A673 (cell line): Measurements from ENCODE around the gene CELSR3. TPM values are rescaled to one million over a fixed set of nuclear protein-coding genes. Genes with fewer than 3 reads are reported as not detected.

Experiments
- BruUV-seq: library from RNA; stranded (reverse); fragments of 400-500 nt; replicated peaks from 2 replicates; lab custom pipeline; 2021; lab: Mats Ljungman, UMichigan
- CTCF ChIA-PET: fragments of 300-600 bp; sonication (Branson Sonifier 250); formaldehyde crosslinking; loops from one replicate; lab custom pipeline; 2022; ENCODE audit warnings: antibody characterized with exemption; lab: Charles Lee
- POLR2A ChIA-PET: fragments of 300-600 bp; sonication (Branson Sonifier 250); formaldehyde crosslinking; loops from one replicate; lab custom pipeline; 2022; ENCODE audit warnings: antibody characterized with exemption; ENCODE audit not compliant: low non-redundant PET; lab: Charles Lee
- DNase-seq: peaks from one replicate; pipeline ENCODE4 v3.0.0-alpha.2; 2015; ENCODE audit warnings: low spot score
- H3K27ac ChIP-seq: fragments of 200-600 bp; sonication (generic); 2 replicates; pipeline ENCODE4 v1.5.1; 2016; ENCODE audit warnings: mixed run types, low read depth, mild to moderate bottlenecking, mixed read lengths, antibody characterized with exemption, low read length; ENCODE audit not compliant: poor library complexity, severe bottlenecking
- H3K27me3 ChIP-seq: fragments of 200-600 bp; sonication (generic); replicated peaks from 2 replicates; pipeline ENCODE4 v1.6.1; 2017; ENCODE audit warnings: mixed run types, low read depth, mild to moderate bottlenecking, mixed read lengths, antibody characterized with exemption, low read length; ENCODE audit not compliant: insufficient read depth, poor library complexity
- H3K36me3 ChIP-seq: fragments of 200-600 bp; sonication (generic); 2 replicates; pipeline ENCODE4 v1.6.1; 2016; ENCODE audit warnings: mixed run types, mild to moderate bottlenecking, mixed read lengths, antibody characterized with exemption, low read length; ENCODE audit not compliant: insufficient read depth, poor library complexity, severe bottlenecking
- H3K4me1 ChIP-seq: fragments of 200-600 bp; sonication (generic); 2 replicates; pipeline ENCODE4 v1.6.1; 2017; ENCODE audit warnings: mixed run types, mild to moderate bottlenecking, mixed read lengths, antibody characterized with exemption, low read length; ENCODE audit not compliant: insufficient read depth, poor library complexity, severe bottlenecking
- H3K4me3 ChIP-seq: fragments of 200-600 bp; sonication (generic); 2 replicates; pipeline ENCODE4 v1.5.1; 2016; ENCODE audit warnings: low read depth, mixed run types, mild to moderate bottlenecking, mixed read lengths, low read length; ENCODE audit not compliant: poor library complexity, severe bottlenecking
- H3K9me3 ChIP-seq: fragments of 200-600 bp; sonication (generic); 2 replicates; pipeline ENCODE4 v1.6.1; 2016; ENCODE audit warnings: mixed run types, low read depth, mild to moderate bottlenecking, mixed read lengths, antibody characterized with exemption, low read length; ENCODE audit not compliant: poor library complexity, severe bottlenecking
- CTCF ChIP-seq: fragments of 300-800, 200-600 bp; sonication (generic); conservative IDR thresholded peaks from 2 replicates; pipeline ENCODE4 v1.5.1; 2017; ENCODE audit warnings: low read depth, mild to moderate bottlenecking, antibody characterized with exemption, low read length, moderate library complexity, mixed read lengths
- EZH2 ChIP-seq: fragments of 200-600 bp; sonication (generic); IDR thresholded peaks from 2 replicates; pipeline ENCODE4 v1.6.1; 2017; ENCODE audit warnings: borderline replicate concordance, low read depth, mild to moderate bottlenecking, mixed read lengths, antibody characterized with exemption, low read length; ENCODE audit not compliant: poor library complexity, severe bottlenecking
- intact Hi-C: fragments of 100-400 bp; cut with micrococcal nuclease; formaldehyde crosslinking; loops from one replicate; pipeline ENCODE4 v1.10.0; 2022; ENCODE audit not compliant: unreplicated experiment
- total RNA-seq: library from RNA; stranded (reverse); gene quantifications from 2 replicates; pipeline ENCODE4 v1.2.3, GENCODE V29; 2021

Gene CELSR3
- total RNA-seq, 1 experiment from 2014 or later, result 1.2 TPM

GRCh38 chr3:48689384-48689783 lies 26.7 kb upstream of the CELSR3 start:
- CTCF ChIA-PET, result no interaction called here
- intact Hi-C loops, result no loop called here
- Histone ChIP-seq H3K27me3 (no peaks in the 10 kb centered on the region), H3K36me3 (peaks cover 42% of the 10 kb centered on the region), H3K9me3 (no peaks in the 10 kb centered on the region), H3K27ac (no peak overlapping the region), H3K4me3 (no peak overlapping the region), H3K4me1 (peaks cover 8% of the 10 kb centered on the region)
- POLR2A ChIA-PET, result no interaction called here
- no TSS peak for BruUV-seq
- TF ChIP-seq CTCF, result no peak
- TF ChIP-seq EZH2, result no peak
- DNase-seq, result no peak

GRCh38 chr3:48688737-48689075 lies 26.0 kb upstream of the CELSR3 start:
- TF ChIP-seq EZH2 (no peak), CTCF (no peak)
- intact Hi-C loops, result no loop called here
- Histone ChIP-seq H3K4me1 (peaks cover 9% of the 10 kb centered on the region), H3K4me3 (no peak overlapping the region), H3K27ac (no peak overlapping the region), H3K27me3 (no peaks in the 10 kb centered on the region), H3K36me3 (peaks cover 35% of the 10 kb centered on the region), H3K9me3 (no peaks in the 10 kb centered on the region)
- POLR2A ChIA-PET, result no interaction called here
- CTCF ChIA-PET, result no interaction called here
- no peak for DNase-seq
- BruUV-seq, result no TSS peak

- H3K4me3 ChIP-seq, result no peak overlapping the region
- no peak for TF ChIP-seq EZH2
- ChIA-PET CTCF (no interaction called here), POLR2A (no interaction called here)
- DNase-seq, result no peak
- H3K27me3 ChIP-seq, result no peaks in the 10 kb centered on the region
- H3K9me3 ChIP-seq, result no peaks in the 10 kb centered on the region
- peaks cover 30% of the 10 kb centered on the region for H3K36me3 ChIP-seq
- intact Hi-C loops, result no loop called here
- BruUV-seq, result no TSS peak
- H3K27ac ChIP-seq, result no peak overlapping the region
- H3K4me1 ChIP-seq, result peaks cover 14% of the 10 kb centered on the region
These were observed 25.5 kb upstream of the CELSR3 start for GRCh38 chr3:48688032-48688736.

GRCh38 chr3:48687220-48687678 lies 24.6 kb upstream of the CELSR3 start:
- Histone ChIP-seq H3K4me3 (no peak overlapping the region), H3K36me3 (peaks cover 21% of the 10 kb centered on the region), H3K9me3 (no peaks in the 10 kb centered on the region), H3K4me1 (peaks cover 16% of the 10 kb centered on the region), H3K27ac (no peak overlapping the region), H3K27me3 (no peaks in the 10 kb centered on the region)
- intact Hi-C loops, result no loop called here
- BruUV-seq, result no TSS peak
- TF ChIP-seq EZH2, result no peak
- TF ChIP-seq CTCF, result no peak
- CTCF ChIA-PET, result no interaction called here
- POLR2A ChIA-PET, result no interaction called here
- DNase-seq, result no peak
